Testis (tissue), 2 donors: ENCODE data around the gene ZNF521.

Source experiments
- CTCF ChIP-seq, 3 experiments: fragments of 450-650 bp in 2 of 3; fragments of 200-600 bp in 1 of 3; sonication (generic) in 1 of 3; IDR thresholded peaks; one replicate each; pipeline ENCODE4 v1.5.1; 2016 to 2019; ENCODE audit warnings: antibody characterized with exemption in 3 of 3, mild to moderate bottlenecking in 2 of 3, moderate library complexity in 1 of 3
- POLR2A ChIP-seq: fragments of 450-650 bp; IDR thresholded peaks from one replicate; pipeline ENCODE4 v1.6.1; 2017; ENCODE audit warnings: antibody characterized with exemption, mild to moderate bottlenecking, moderate library complexity

- no peak for TF ChIP-seq CTCF (IDR thresholded peaks at IDR 0.05)
- no peak for TF ChIP-seq POLR2A
Measured at GRCh38 chr18:25187521-25188192, 164.3 kb downstream of the ZNF521 start.
